K562 (cell line): Measurements from ENCODE around the gene HK1. TPM values are rescaled to one million over a fixed set of nuclear protein-coding genes. Genes with fewer than 3 reads are reported as not detected.

Source experiments
- ATAC-seq: fragments of 200-7000 bp; cut with Tn5 transposase; 3 replicates; pipeline ENCODE4 v1.9.1; 2020; ENCODE audit warnings: moderate library complexity
- BruUV-seq: library from RNA; stranded (reverse); fragments of 400-500 nt; replicated peaks from 2 replicates; lab custom pipeline; 2021; lab: Mats Ljungman, UMichigan
- CTCF ChIA-PET: fragments of 300-600 bp; formaldehyde crosslinking; extraction: SDS; loops from one replicate; lab custom pipeline; 2021; ENCODE audit warnings: low intra/inter-chr PET ratio; lab: Yijun Ruan, JAX
- POLR2A ChIA-PET: fragments of 300-600, 350-650 bp; sonication (Branson Sonifier 250); formaldehyde crosslinking; extraction: SDS; loops from one replicate; lab custom pipeline; 2021; ENCODE audit warnings: antibody characterized with exemption, inconsistent platforms; lab: Yijun Ruan, JAX
- DNase-seq, 4 experiments: peaks; one replicate each; pipeline versions ENCODE4 v3.0.0 to v3.0.0-alpha.2; 2011 to 2018; ENCODE audit warnings: low spot score in 3 of 4, mixed read lengths in 3 of 4; ENCODE audit errors: extremely low read depth in 1 of 4
- FAIRE-seq: peaks from 2 replicates; lab custom pipeline; 2011; peaks lifted over from hg19 to GRCh38; lab: Jason Lieb, UNC
- H2AFZ ChIP-seq: 2 replicates; pipeline ENCODE4 v1.6.0; 2011; ENCODE audit warnings: low read depth, low read length, control low read depth, inconsistent platforms
- H3K27ac ChIP-seq: fragments of 200-600 bp; 3 replicates; pipeline ENCODE4 v1.8.0; 2011; ENCODE audit warnings: low read depth, mild to moderate bottlenecking, control low read depth, inconsistent platforms, low read length, moderate library complexity, mixed read lengths; ENCODE audit errors: extremely low read depth
- H3K27me3 ChIP-seq, 2 experiments: fragments of 300-600 bp in 1 of 2; 2 replicates in 1 of 2; 3 replicates in 1 of 2; pipeline versions ENCODE4 v1.6.0 to v1.8.0; 2011; ENCODE audit warnings: inconsistent platforms in 2 of 2, low read length in 2 of 2, mild to moderate bottlenecking in 1 of 2, mixed read lengths in 1 of 2, moderate library complexity in 1 of 2; ENCODE audit not compliant: control insufficient read depth in 2 of 2, insufficient read depth in 2 of 2
- H3K36me3 ChIP-seq: fragments of 300-600 bp; 3 replicates; pipeline ENCODE4 v1.8.0; 2011; ENCODE audit warnings: mild to moderate bottlenecking, low read length, inconsistent platforms; ENCODE audit not compliant: control insufficient read depth, insufficient read depth
- H3K4me1 ChIP-seq, 2 experiments: fragments of 200-600 bp in 1 of 2; replicated peaks in 1 of 2; 2 replicates in 1 of 2; 3 replicates in 1 of 2; pipeline versions ENCODE4 v1.5.1 to v1.8.0; 2011; ENCODE audit warnings: inconsistent platforms in 2 of 2, low read length in 2 of 2, mild to moderate bottlenecking in 1 of 2, mixed read lengths in 1 of 2, moderate library complexity in 1 of 2; ENCODE audit not compliant: control insufficient read depth in 2 of 2, insufficient read depth in 2 of 2
- H3K4me2 ChIP-seq: 2 replicates; pipeline ENCODE4 v1.6.1; 2011; ENCODE audit warnings: low read length, control low read depth, inconsistent platforms, mixed read lengths; ENCODE audit not compliant: insufficient read depth
- H3K4me3 ChIP-seq: fragments of 200-600 bp; sonication (generic), shearing (Covaris generic); 2 replicates; pipeline ENCODE4 v1.5.1; 2016; ENCODE audit warnings: control low read depth, inconsistent platforms
- H3K79me2 ChIP-seq: fragments of 200-600 bp; 3 replicates; pipeline ENCODE4 v1.8.0; 2011; ENCODE audit warnings: low read length, inconsistent platforms; ENCODE audit not compliant: control insufficient read depth, insufficient read depth
- H3K9ac ChIP-seq, 2 experiments: 2 replicates each; pipeline versions ENCODE4 v1.6.0 to v1.6.1; 2011; ENCODE audit warnings: low read depth in 2 of 2, low read length in 2 of 2, control low read depth in 1 of 2, inconsistent platforms in 1 of 2, mild to moderate bottlenecking in 1 of 2, mixed read lengths in 1 of 2; ENCODE audit not compliant: insufficient read depth in 1 of 2
- H3K9me1 ChIP-seq: one replicate; pipeline ENCODE4 v1.6.0; 2011; ENCODE audit warnings: inconsistent platforms, mild to moderate bottlenecking, low read length, moderate library complexity; ENCODE audit not compliant: control insufficient read depth, insufficient read depth
- H3K9me3 ChIP-seq: replicated peaks from 2 replicates; pipeline ENCODE4 v1.5.1; 2011; ENCODE audit warnings: low read depth, low read length, inconsistent platforms; ENCODE audit not compliant: control insufficient read depth, insufficient read depth
- H4K20me1 ChIP-seq: replicated peaks from 2 replicates; pipeline ENCODE4 v1.6.1; 2011; ENCODE audit warnings: low read length, inconsistent platforms, mixed read lengths; ENCODE audit not compliant: control insufficient read depth, insufficient read depth
- CEBPB ChIP-seq: fragments of 450-650 bp; IDR thresholded peaks from 2 replicates; pipeline ENCODE4 v1.6.1; 2016; ENCODE audit warnings: missing genetic modification characterization, missing compliant biosample characterization
- NELFE ChIP-seq: IDR thresholded peaks from 2 replicates; pipeline ENCODE4 v1.6.1; 2011; ENCODE audit warnings: mild to moderate bottlenecking; ENCODE audit not compliant: insufficient read depth, insufficient read length
- PRMT5 ChIP-seq: sonication (generic); formaldehyde crosslinking; IDR thresholded peaks from 2 replicates; pipeline ENCODE4 v1.5.0; 2020; ENCODE audit warnings: missing genetic modification reagents
- SREBF2 ChIP-seq: sonication (generic); formaldehyde crosslinking; IDR thresholded peaks from 2 replicates; pipeline ENCODE4 v1.4.0; 2020; ENCODE audit warnings: mild to moderate bottlenecking, missing genetic modification reagents
- YY1 ChIP-seq, 3 experiments: IDR thresholded peaks; 2 replicates each; pipeline ENCODE4 v1.6.1; 2011; ENCODE audit warnings: low read length in 2 of 3, mild to moderate bottlenecking in 2 of 3, moderate library complexity in 2 of 3, borderline replicate concordance in 1 of 3, control low read depth in 1 of 3, low read depth in 1 of 3; ENCODE audit not compliant: insufficient read depth in 3 of 3, insufficient replicate concordance in 2 of 3, control insufficient read depth in 1 of 3, insufficient read length in 1 of 3; ENCODE audit errors: extremely low read depth in 1 of 3
- ZNF3 ChIP-seq: fragments of 250-450 bp; sonication (Bioruptor Pico); IDR thresholded peaks from 2 replicates; pipeline ENCODE4 v1.5.0; 2021; ENCODE audit warnings: mild to moderate bottlenecking, moderate library complexity
- ZNF561 ChIP-seq: fragments of 450-650 bp; formaldehyde crosslinking; conservative IDR thresholded peaks from 2 replicates; pipeline ENCODE4 v1.4.0; 2020; ENCODE audit warnings: mild to moderate bottlenecking, moderate library complexity
- WGBS: fragments of 100-300 bp; shearing (Covaris generic); methylation state at CpG from one replicate; pipeline ENCODE4 v1.1.6; 2016; ENCODE audit warnings: low coverage, mixed read lengths; ENCODE audit not compliant: insufficient coverage; ENCODE audit errors: missing lambda C conversion rate; 5-methylcytosine and 5-hydroxymethylcytosine counted together
- in situ Hi-C: fragments of 300-500 bp; cut with MboI; formaldehyde crosslinking; loops from 4 replicates; pipeline ENCODE4 v1.15.0; 2018; ENCODE audit warnings: inconsistent platforms, mixed read lengths
- intact Hi-C: fragments of 100-400 bp; cut with micrococcal nuclease; formaldehyde crosslinking; loops from 2 replicates; pipeline ENCODE4 v1.14.2; 2022
- polyA plus RNA-seq, 8 experiments: library from polyadenylated mRNA; depleted of rRNA in 4 of 8; stranded (reverse) in 5 of 8; unstranded in 3 of 8; fragments of >200 nt; fragmentation: Nextera tagmentation in 2 of 8; fragmentation: Illumina TruSeq in 1 of 8; extraction: Ambion mirVana in 2 of 8; extraction: Trizol in 1 of 8; gene quantifications; 2 replicates each; pipeline versions ENCODE4 v1.2.1 to v1.2.3, GENCODE V29; 2011 to 2014; ENCODE audit warnings: inconsistent platforms in 1 of 8, missing spikeins in 1 of 8
- total RNA-seq, 7 experiments: library from RNA; depleted of rRNA in 6 of 7; stranded (reverse); fragments of >200 nt in 6 of 7; fragmentation: Illumina TruSeq in 2 of 7; extraction: Trizol in 2 of 7; gene quantifications; 2 replicates each; pipeline versions ENCODE4 v1.2.1 to v1.2.3, GENCODE V29; 2011 to 2021; ENCODE audit warnings: low replicate concordance in 1 of 7
- TF ChIP-seq, protein P1 (sequence below): fragments of 450-650 bp; IDR thresholded peaks from 2 replicates; pipeline ENCODE4 v1.6.1; 2016; ENCODE audit warnings: low read depth, mild to moderate bottlenecking, moderate library complexity

Gene HK1
- total and polyA plus RNA-seq, 9 of the 15 experiments (the other 6 are each of a cell fraction or from before 2014, with no cell fraction given), result 29.2 to 444 (median 193) TPM

DNA sequence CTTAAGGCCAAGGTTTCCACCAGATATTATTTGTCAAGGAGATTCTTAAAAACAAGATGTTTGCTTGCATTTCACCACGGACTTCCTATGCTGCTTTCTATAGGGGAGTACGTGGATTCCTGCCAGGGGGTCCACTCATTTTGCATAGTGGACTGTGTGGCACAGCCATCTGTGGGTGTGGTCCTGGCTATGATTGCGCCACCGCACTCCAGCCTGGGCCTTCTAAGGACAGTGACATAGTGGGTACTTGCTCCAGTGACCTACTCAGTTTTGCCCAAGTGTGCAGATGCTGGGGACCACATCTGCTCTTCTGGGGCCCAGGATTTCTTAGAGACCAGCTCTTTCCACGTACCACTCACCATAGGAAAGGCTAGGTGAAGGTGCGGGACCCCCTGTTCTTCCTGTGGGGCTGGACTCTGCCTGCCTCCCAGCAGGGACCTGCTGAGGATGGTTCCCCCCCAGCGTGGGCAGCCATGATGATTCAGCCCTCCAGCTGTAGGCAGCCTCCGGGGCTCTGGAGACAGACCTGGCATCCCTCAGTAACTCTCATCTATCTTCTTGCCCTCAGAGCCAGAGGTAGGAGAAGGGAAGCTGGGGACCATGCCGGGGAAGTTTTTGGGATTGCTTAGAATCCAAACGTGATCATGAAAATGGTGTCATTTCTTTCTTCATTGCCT lies 42.9 kb downstream of the HK1 start:
- intact Hi-C loops, result no loop called here
- Histone ChIP-seq H3K4me2 (peak overlapping the region; percentile 100), H2AFZ (no peak overlapping the region), H3K36me3 (peaks cover 30% of the 10 kb centered on the region; the same call in 2 of the 3 replicates), H3K27me3 (no peaks in the 10 kb centered on the region; a peak in 1 of 5 replicates), H3K79me2 (peaks cover 99% of the 10 kb centered on the region), H4K20me1 (peaks cover 49% of the 10 kb centered on the region), H3K9me3 (no peaks in the 10 kb centered on the region), H3K4me1 (peaks cover 35 to 45% of the 10 kb centered on the region in 2 experiments; a peak in 4 of 5 replicates), H3K9me1 (peaks cover 6% of the 10 kb centered on the region), H3K9ac (peak overlapping the region in 1 of 2 experiments; percentile 66; a peak in 1 of 4 replicates), H3K27ac (no peak overlapping the region; the same call in 2 of the 3 replicates), H3K4me3 (no peak overlapping the region)
- DNase-seq (peak in 1 of 4 experiments; percentile 10), ATAC-seq (no peak), FAIRE-seq (no peak)
- ChIA-PET CTCF (no interaction called here), POLR2A (interaction anchor here (8.8 kb wide), 1 partner anchor 12 kb away, joined by 92 read pairs; no protein-coding TSS in a partner anchor)
- in situ Hi-C loops, result no loop called here
- no TSS peak for BruUV-seq
- 79% methylated on average over 10 of the region's 10 CpGs for WGBS
- no peak for TF ChIP-seq ZNF561 (CRISPR knock-in tag)
- TF ChIP-seq PRMT5 (CRISPR knock-in tag), result no peak
- TF ChIP-seq ZNF3 (CRISPR knock-in tag), result no peak
- TF ChIP-seq YY1 (IDR thresholded peaks at IDR 0.05; ENCODE audit: borderline replicate concordance in 1 of 3, control insufficient read depth in 1 of 3, extremely low read depth in 1 of 3, insufficient read depth in 3 of 3, insufficient read length in 1 of 3, insufficient replicate concordance in 2 of 3, low read depth in 1 of 3, low read length in 2 of 3), result peak in 2 of 3 experiments; percentile 19 to 65
- TF ChIP-seq CEBPB (tag), result peak; percentile 87
- TF ChIP-seq, protein P1, sequence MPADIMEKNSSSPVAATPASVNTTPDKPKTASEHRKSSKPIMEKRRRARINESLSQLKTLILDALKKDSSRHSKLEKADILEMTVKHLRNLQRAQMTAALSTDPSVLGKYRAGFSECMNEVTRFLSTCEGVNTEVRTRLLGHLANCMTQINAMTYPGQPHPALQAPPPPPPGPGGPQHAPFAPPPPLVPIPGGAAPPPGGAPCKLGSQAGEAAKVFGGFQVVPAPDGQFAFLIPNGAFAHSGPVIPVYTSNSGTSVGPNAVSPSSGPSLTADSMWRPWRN, result no peak
- TF ChIP-seq SREBF2 (CRISPR knock-in tag), result 0 out of 2 replicates have a peak, but pooled peaks have one; percentile 7
- TF ChIP-seq NELFE, result no peak
